ENCODE data around the gene NEK7.

The NEK7 gene

GRCh38 chr1:198295971-198296370 lies 139.2 kb downstream of the NEK7 start:
- DNase-seq, result no peak
- Histone ChIP-seq H3K9ac (ENCODE audit: low read length) (no peak overlapping the region), H3K27me3 (ENCODE audit: control insufficient read depth in 1 of 2, insufficient read depth in 1 of 2, low read length in 2 of 2) (no peaks in the 10 kb centered on the region), H2BK120ac (ENCODE audit: low read depth, low read length) (no peak overlapping the region), H3K4me1 (ENCODE audit: control insufficient read depth, insufficient read depth, low read depth, low read length) (no peaks in the 10 kb centered on the region), H3K27ac (ENCODE audit: low read length, poor library complexity, severe bottlenecking) (no peak overlapping the region), H3K36me3 (ENCODE audit: control insufficient read depth in 1 of 2, insufficient read depth in 2 of 2, low read depth in 1 of 2, low read length in 2 of 2) (peaks cover 3 to 35% of the 10 kb centered on the region in 2 experiments), H4K91ac (ENCODE audit: low read length) (no peak overlapping the region), H4K8ac (ENCODE audit: low read length) (no peak overlapping the region), H3K4ac (ENCODE audit: low read depth in 1 of 2, low read length in 2 of 2) (no peak overlapping the region), H2BK12ac (ENCODE audit: low read length in 2 of 2) (no peak overlapping the region), H2BK5ac (ENCODE audit: low read depth, low read length, poor library complexity, severe bottlenecking) (no peak overlapping the region), H3K9me3 (ENCODE audit: control insufficient read depth, low read length) (no peaks in the 10 kb centered on the region), H3K4me2 (ENCODE audit: low read length, poor library complexity, severe bottlenecking) (no peak overlapping the region), H2BK15ac (ENCODE audit: low read depth, poor library complexity, severe bottlenecking) (no peak overlapping the region), H3K79me1 (replicated peaks; ENCODE audit: low read length, poor library complexity, severe bottlenecking) (peaks cover 7% of the 10 kb centered on the region), H3K14ac (ENCODE audit: low read length in 2 of 2) (no peak overlapping the region), H3K23ac (ENCODE audit: low read length in 2 of 2) (no peak overlapping the region), H2AFZ (ENCODE audit: low read depth, low read length) (no peak overlapping the region), H2AK5ac (ENCODE audit: low read length, severe bottlenecking) (no peak overlapping the region), H3K18ac (ENCODE audit: low read depth in 1 of 2, low read length in 2 of 2) (no peak overlapping the region), H3K4me3 (ENCODE audit: insufficient read depth in 1 of 2, low read depth in 1 of 2, low read length in 2 of 2) (no peak overlapping the region)
- 75% methylated on average over 1 of the region's 4 CpGs for WGBS

- H3K9me3 ChIP-seq (ENCODE audit: control insufficient read depth, low read length), result no peaks in the 10 kb centered on the region
- H3K4me2 ChIP-seq (ENCODE audit: low read length, poor library complexity, severe bottlenecking), result no peak overlapping the region
- no peak overlapping the region for H3K23ac ChIP-seq (ENCODE audit: low read length in 2 of 2)
- H4K91ac ChIP-seq (ENCODE audit: low read length), result no peak overlapping the region
- WGBS, result 92% methylated on average over 2 of the region's 2 CpGs
- no peak overlapping the region for H3K9ac ChIP-seq (ENCODE audit: low read length)
- no peak overlapping the region for H2BK5ac ChIP-seq (ENCODE audit: low read depth, low read length, poor library complexity, severe bottlenecking)
- no peaks in the 10 kb centered on the region for H3K27me3 ChIP-seq (ENCODE audit: control insufficient read depth in 1 of 2, insufficient read depth in 1 of 2, low read length in 2 of 2)
- H3K18ac ChIP-seq (ENCODE audit: low read depth in 1 of 2, low read length in 2 of 2), result no peak overlapping the region
- H3K36me3 ChIP-seq (ENCODE audit: control insufficient read depth in 1 of 2, insufficient read depth in 2 of 2, low read depth in 1 of 2, low read length in 2 of 2), result peaks cover 3 to 35% of the 10 kb centered on the region in 2 experiments
- no peak overlapping the region for H3K4ac ChIP-seq (ENCODE audit: low read depth in 1 of 2, low read length in 2 of 2)
- H3K4me1 ChIP-seq (ENCODE audit: control insufficient read depth, insufficient read depth, low read depth, low read length), result no peaks in the 10 kb centered on the region
- H2AK5ac ChIP-seq (ENCODE audit: low read length, severe bottlenecking), result no peak overlapping the region
- peaks cover 7% of the 10 kb centered on the region for H3K79me1 ChIP-seq (replicated peaks; ENCODE audit: low read length, poor library complexity, severe bottlenecking)
- H2BK15ac ChIP-seq (ENCODE audit: low read depth, poor library complexity, severe bottlenecking), result no peak overlapping the region
- no peak overlapping the region for H3K4me3 ChIP-seq (ENCODE audit: insufficient read depth in 1 of 2, low read depth in 1 of 2, low read length in 2 of 2)
- no peak overlapping the region for H2AFZ ChIP-seq (ENCODE audit: low read depth, low read length)
- no peak overlapping the region for H4K8ac ChIP-seq (ENCODE audit: low read length)
- DNase-seq, result no peak
- H3K27ac ChIP-seq (ENCODE audit: low read length, poor library complexity, severe bottlenecking), result no peak overlapping the region
- H2BK12ac ChIP-seq (ENCODE audit: low read length in 2 of 2), result no peak overlapping the region
- no peak overlapping the region for H3K14ac ChIP-seq (ENCODE audit: low read length in 2 of 2)
- no peak overlapping the region for H2BK120ac ChIP-seq (ENCODE audit: low read depth, low read length)
These were observed 140.5 kb downstream of the NEK7 start for GRCh38 chr1:198297281-198297680.

GRCh38 chr1:198298640-198299039 lies 141.8 kb downstream of the NEK7 start:
- H2BK5ac ChIP-seq (ENCODE audit: low read depth, low read length, poor library complexity, severe bottlenecking), result no peak overlapping the region
- no peaks in the 10 kb centered on the region for H3K27me3 ChIP-seq (ENCODE audit: control insufficient read depth in 1 of 2, insufficient read depth in 1 of 2, low read length in 2 of 2)
- H3K9me3 ChIP-seq (ENCODE audit: control insufficient read depth, low read length), result no peaks in the 10 kb centered on the region
- no peak overlapping the region for H3K27ac ChIP-seq (ENCODE audit: low read length, poor library complexity, severe bottlenecking)
- H3K23ac ChIP-seq (ENCODE audit: low read length in 2 of 2), result no peak overlapping the region
- H2BK12ac ChIP-seq (ENCODE audit: low read length in 2 of 2), result no peak overlapping the region
- peaks cover 7% of the 10 kb centered on the region for H3K79me1 ChIP-seq (replicated peaks; ENCODE audit: low read length, poor library complexity, severe bottlenecking)
- no peaks in the 10 kb centered on the region for H3K4me1 ChIP-seq (ENCODE audit: control insufficient read depth, insufficient read depth, low read depth, low read length)
- no peak overlapping the region for H3K9ac ChIP-seq (ENCODE audit: low read length)
- no peak overlapping the region for H3K4me3 ChIP-seq (ENCODE audit: insufficient read depth in 1 of 2, low read depth in 1 of 2, low read length in 2 of 2)
- H4K8ac ChIP-seq (ENCODE audit: low read length), result no peak overlapping the region
- DNase-seq, result no peak
- no peak overlapping the region for H3K4ac ChIP-seq (ENCODE audit: low read depth in 1 of 2, low read length in 2 of 2)
- no peak overlapping the region for H3K4me2 ChIP-seq (ENCODE audit: low read length, poor library complexity, severe bottlenecking)
- H3K14ac ChIP-seq (ENCODE audit: low read length in 2 of 2), result no peak overlapping the region
- 54% methylated on average over 5 of the region's 6 CpGs for WGBS
- H2AK5ac ChIP-seq (ENCODE audit: low read length, severe bottlenecking), result no peak overlapping the region
- H2BK15ac ChIP-seq (ENCODE audit: low read depth, poor library complexity, severe bottlenecking), result no peak overlapping the region
- H2AFZ ChIP-seq (ENCODE audit: low read depth, low read length), result no peak overlapping the region
- no peak overlapping the region for H4K91ac ChIP-seq (ENCODE audit: low read length)
- H2BK120ac ChIP-seq (ENCODE audit: low read depth, low read length), result no peak overlapping the region
- no peak overlapping the region for H3K18ac ChIP-seq (ENCODE audit: low read depth in 1 of 2, low read length in 2 of 2)
- peaks cover 3 to 26% of the 10 kb centered on the region in 2 experiments for H3K36me3 ChIP-seq (ENCODE audit: control insufficient read depth in 1 of 2, insufficient read depth in 2 of 2, low read depth in 1 of 2, low read length in 2 of 2)

GRCh38 chr1:198300451-198300850 lies 143.7 kb downstream of the NEK7 start:
- no peak overlapping the region for H3K23ac ChIP-seq (ENCODE audit: low read length in 2 of 2)
- no peak overlapping the region for H2AK5ac ChIP-seq (ENCODE audit: low read length, severe bottlenecking)

More at GRCh38 chr1:198300451-198300850, 143.7 kb downstream of the NEK7 start:
- Histone ChIP-seq H4K8ac (ENCODE audit: low read length) (no peak overlapping the region), H3K9me3 (ENCODE audit: control insufficient read depth, low read length) (no peaks in the 10 kb centered on the region), H3K4me3 (ENCODE audit: insufficient read depth in 1 of 2, low read depth in 1 of 2, low read length in 2 of 2) (no peak overlapping the region), H3K4me1 (ENCODE audit: control insufficient read depth, insufficient read depth, low read depth, low read length) (no peaks in the 10 kb centered on the region), H2BK120ac (ENCODE audit: low read depth, low read length) (no peak overlapping the region), H3K27me3 (ENCODE audit: control insufficient read depth in 1 of 2, insufficient read depth in 1 of 2, low read length in 2 of 2) (no peaks in the 10 kb centered on the region), H4K91ac (ENCODE audit: low read length) (no peak overlapping the region), H2AFZ (ENCODE audit: low read depth, low read length) (no peak overlapping the region), H3K18ac (ENCODE audit: low read depth in 1 of 2, low read length in 2 of 2) (no peak overlapping the region), H3K9ac (ENCODE audit: low read length) (no peak overlapping the region), H2BK12ac (ENCODE audit: low read length in 2 of 2) (no peak overlapping the region), H3K36me3 (ENCODE audit: control insufficient read depth in 1 of 2, insufficient read depth in 2 of 2, low read depth in 1 of 2, low read length in 2 of 2) (peaks cover 0 to 24% of the 10 kb centered on the region in 2 experiments), H3K79me1 (replicated peaks; ENCODE audit: low read length, poor library complexity, severe bottlenecking) (peaks cover 4% of the 10 kb centered on the region), H2BK15ac (ENCODE audit: low read depth, poor library complexity, severe bottlenecking) (no peak overlapping the region), H3K14ac (ENCODE audit: low read length in 2 of 2) (no peak overlapping the region), H2BK5ac (ENCODE audit: low read depth, low read length, poor library complexity, severe bottlenecking) (no peak overlapping the region), H3K27ac (ENCODE audit: low read length, poor library complexity, severe bottlenecking) (no peak overlapping the region), H3K4ac (ENCODE audit: low read depth in 1 of 2, low read length in 2 of 2) (no peak overlapping the region), H3K4me2 (ENCODE audit: low read length, poor library complexity, severe bottlenecking) (no peak overlapping the region)
- 100% methylated on average over 1 of the region's 1 CpG for WGBS
- DNase-seq, result no peak
